ENCODE measurements around the gene KDM4B. TPM values are rescaled to one million over a fixed set of nuclear protein-coding genes. Genes with fewer than 3 reads are reported as not detected.
A peak's percentile ranks its signal among the peaks of the same experiment; 100 is the strongest.

The KDM4B gene
- total RNA-seq, 1 donor from 2014 or later: 34.1 TPM

- Histone ChIP-seq H3K9me3 (replicated peaks) (peaks cover 7% of the 10 kb centered on the region), H3K4me1 (peaks cover 27% of the 10 kb centered on the region), H3K27me3 (ENCODE audit: low read depth) (no peaks in the 10 kb centered on the region), H3K36me3 (peaks cover 3% of the 10 kb centered on the region), H3K4me3 (no peak overlapping the region), H3K27ac (replicated peaks) (no peak overlapping the region)
- DNase-seq: no peak
- intact Hi-C loops (cut with micrococcal nuclease): no loop called here
- no peak for TF ChIP-seq CTCF (IDR thresholded peaks at IDR 0.05; ENCODE audit: borderline replicate concordance)
Measured at GRCh38 chr19:5003781-5004180, 34.9 kb downstream of the KDM4B start.

GRCh38 chr19:5005096-5005495, 36.2 kb downstream of the KDM4B start:
- peaks cover 3% of the 10 kb centered on the region for H3K36me3 ChIP-seq
- H3K4me1 ChIP-seq: peaks cover 40% of the 10 kb centered on the region
- intact Hi-C loops (cut with micrococcal nuclease): no loop called here
- no peak overlapping the region for H3K27ac ChIP-seq (replicated peaks)
- no peak for DNase-seq
- peaks cover 7% of the 10 kb centered on the region for H3K9me3 ChIP-seq (replicated peaks)
- no peaks in the 10 kb centered on the region for H3K27me3 ChIP-seq (ENCODE audit: low read depth)
- no peak overlapping the region for H3K4me3 ChIP-seq
- no peak for TF ChIP-seq CTCF (IDR thresholded peaks at IDR 0.05; ENCODE audit: borderline replicate concordance)

- Histone ChIP-seq H3K36me3 (peaks cover 3% of the 10 kb centered on the region), H3K4me1 (peaks cover 47% of the 10 kb centered on the region), H3K27me3 (ENCODE audit: low read depth) (no peaks in the 10 kb centered on the region), H3K9me3 (replicated peaks) (peaks cover 7% of the 10 kb centered on the region), H3K27ac (replicated peaks) (peak overlapping the region; percentile 43), H3K4me3 (no peak overlapping the region)
- intact Hi-C loops (cut with micrococcal nuclease): no loop called here
- TF ChIP-seq CTCF (IDR thresholded peaks at IDR 0.05; ENCODE audit: borderline replicate concordance): no peak
- DNase-seq: no peak
Measured at GRCh38 chr19:5006201-5006600, 37.3 kb downstream of the KDM4B start.

GRCh38 chr19:5006821-5007220, 37.9 kb downstream of the KDM4B start:
- H3K27ac ChIP-seq (replicated peaks): peak overlapping the region; percentile 43
- H3K36me3 ChIP-seq: peaks cover 3% of the 10 kb centered on the region

GRCh38 chr19:5011476-5012238, 42.7 kb downstream of the KDM4B start:
- no peak for TF ChIP-seq CTCF (IDR thresholded peaks at IDR 0.05; ENCODE audit: borderline replicate concordance)
- DNase-seq: no peak
- no peaks in the 10 kb centered on the region for H3K27me3 ChIP-seq (ENCODE audit: low read depth)
- peaks cover 7% of the 10 kb centered on the region for H3K9me3 ChIP-seq (replicated peaks)
- H3K36me3 ChIP-seq: peaks cover 15% of the 10 kb centered on the region
- intact Hi-C loops (cut with micrococcal nuclease): no loop called here
- peaks cover 69% of the 10 kb centered on the region for H3K4me1 ChIP-seq
- H3K4me3 ChIP-seq: no peak overlapping the region
- H3K27ac ChIP-seq (replicated peaks): peak overlapping the region; percentile 63

More at GRCh38 chr19:5006821-5007220, 37.9 kb downstream of the KDM4B start:
- Histone ChIP-seq H3K9me3 (replicated peaks) (peaks cover 7% of the 10 kb centered on the region), H3K4me3 (no peak overlapping the region), H3K4me1 (peaks cover 54% of the 10 kb centered on the region), H3K27me3 (ENCODE audit: low read depth) (no peaks in the 10 kb centered on the region)
- TF ChIP-seq CTCF (IDR thresholded peaks at IDR 0.05; ENCODE audit: borderline replicate concordance): no peak
- intact Hi-C loops (cut with micrococcal nuclease): no loop called here
- no peak for DNase-seq

All from left ventricle myocardium inferior (tissue), 1 donor.